DND-41 (cell line): ENCODE measurements around the gene VAV2.

ENCODE experiments used
- ATAC-seq: fragments of 200-7000 bp; cut with Tn5 transposase; 3 replicates; pipeline ENCODE4 v1.9.1; 2021; ENCODE audit warnings: low read depth; ENCODE audit not compliant: insufficient read depth
- DNase-seq: peaks from one replicate; pipeline ENCODE4 v3.0.0-alpha.2; 2020
- H2AFZ ChIP-seq: 2 replicates; pipeline ENCODE4 v1.6.0; 2012; ENCODE audit warnings: low read depth, low read length
- H3K27ac ChIP-seq: 2 replicates; pipeline ENCODE4 v1.5.1; 2012; ENCODE audit warnings: low read length, inconsistent platforms
- H3K27me3 ChIP-seq: fragments of 200-600 bp; sonication (generic); 2 replicates; pipeline ENCODE4 v1.6.0; 2012; ENCODE audit warnings: low read length, mild to moderate bottlenecking, inconsistent platforms; ENCODE audit not compliant: insufficient read depth, poor library complexity
- H3K36me3 ChIP-seq: 2 replicates; pipeline ENCODE4 v1.5.1; 2012; ENCODE audit warnings: low read length, inconsistent platforms; ENCODE audit not compliant: insufficient read depth
- H3K4me1 ChIP-seq: 2 replicates; pipeline ENCODE4 v1.5.1; 2012; ENCODE audit warnings: mild to moderate bottlenecking, low read length; ENCODE audit not compliant: insufficient read depth
- H3K4me2 ChIP-seq: 2 replicates; pipeline ENCODE4 v1.6.0; 2012; ENCODE audit warnings: mild to moderate bottlenecking, moderate library complexity, low read length, inconsistent platforms; ENCODE audit not compliant: insufficient read depth
- H3K4me3 ChIP-seq, 2 experiments: fragments of 200-600 bp in 1 of 2; shearing (Covaris generic) in 1 of 2; 2 replicates each; pipeline ENCODE4 v1.5.1; 2012 to 2016; ENCODE audit warnings: inconsistent platforms in 2 of 2, low read length in 2 of 2, mild to moderate bottlenecking in 2 of 2, low read depth in 1 of 2, moderate library complexity in 1 of 2
- H3K79me2 ChIP-seq: 2 replicates; pipeline ENCODE4 v1.6.0; 2012; ENCODE audit warnings: low read length, inconsistent platforms; ENCODE audit not compliant: insufficient read depth
- H3K9ac ChIP-seq: 2 replicates; pipeline ENCODE4 v1.6.0; 2012; ENCODE audit warnings: low read depth, mild to moderate bottlenecking, inconsistent platforms, low read length, moderate library complexity
- H3K9me3 ChIP-seq: 2 replicates; pipeline ENCODE4 v1.5.1; 2012; ENCODE audit warnings: low read length, moderate library complexity, mild to moderate bottlenecking, inconsistent platforms; ENCODE audit not compliant: insufficient read depth, severe bottlenecking
- H4K20me1 ChIP-seq: 2 replicates; pipeline ENCODE4 v1.6.0; 2012; ENCODE audit warnings: low read length; ENCODE audit not compliant: insufficient read depth
- EZH2 ChIP-seq: IDR thresholded peaks from 3 replicates; pipeline ENCODE4 v1.6.1; 2012; ENCODE audit warnings: borderline replicate concordance, low read depth, mild to moderate bottlenecking, moderate library complexity, low read length, inconsistent platforms; ENCODE audit not compliant: severe bottlenecking
- TF ChIP-seq, protein P1 (sequence below): IDR thresholded peaks from 2 replicates; pipeline ENCODE4 v1.5.1; 2012; ENCODE audit warnings: borderline replicate concordance, low read length, moderate library complexity, mild to moderate bottlenecking; ENCODE audit not compliant: poor library complexity, severe bottlenecking; ENCODE audit errors: extremely low read depth

The VAV2 gene

GRCh38 chr9:133855802-133856521 is 136.2 kb downstream of the VAV2 start:
- no peak overlapping the region for H3K4me2 ChIP-seq
- no peaks in the 10 kb centered on the region for H3K36me3 ChIP-seq
- H2AFZ ChIP-seq = no peak overlapping the region
- no peaks in the 10 kb centered on the region for H3K4me1 ChIP-seq
- no peak overlapping the region for H3K4me3 ChIP-seq
- H3K27ac ChIP-seq = no peak overlapping the region
- no peak for TF ChIP-seq EZH2
- TF ChIP-seq, protein P1, sequence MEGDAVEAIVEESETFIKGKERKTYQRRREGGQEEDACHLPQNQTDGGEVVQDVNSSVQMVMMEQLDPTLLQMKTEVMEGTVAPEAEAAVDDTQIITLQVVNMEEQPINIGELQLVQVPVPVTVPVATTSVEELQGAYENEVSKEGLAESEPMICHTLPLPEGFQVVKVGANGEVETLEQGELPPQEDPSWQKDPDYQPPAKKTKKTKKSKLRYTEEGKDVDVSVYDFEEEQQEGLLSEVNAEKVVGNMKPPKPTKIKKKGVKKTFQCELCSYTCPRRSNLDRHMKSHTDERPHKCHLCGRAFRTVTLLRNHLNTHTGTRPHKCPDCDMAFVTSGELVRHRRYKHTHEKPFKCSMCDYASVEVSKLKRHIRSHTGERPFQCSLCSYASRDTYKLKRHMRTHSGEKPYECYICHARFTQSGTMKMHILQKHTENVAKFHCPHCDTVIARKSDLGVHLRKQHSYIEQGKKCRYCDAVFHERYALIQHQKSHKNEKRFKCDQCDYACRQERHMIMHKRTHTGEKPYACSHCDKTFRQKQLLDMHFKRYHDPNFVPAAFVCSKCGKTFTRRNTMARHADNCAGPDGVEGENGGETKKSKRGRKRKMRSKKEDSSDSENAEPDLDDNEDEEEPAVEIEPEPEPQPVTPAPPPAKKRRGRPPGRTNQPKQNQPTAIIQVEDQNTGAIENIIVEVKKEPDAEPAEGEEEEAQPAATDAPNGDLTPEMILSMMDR = no peak
- no peak for DNase-seq
- H3K79me2 ChIP-seq = no peaks in the 10 kb centered on the region
- peaks cover 5% of the 10 kb centered on the region; the same call in 1 of the 2 replicates for H4K20me1 ChIP-seq
- ATAC-seq = no peak
- no peaks in the 10 kb centered on the region for H3K27me3 ChIP-seq
- H3K9me3 ChIP-seq = no peaks in the 10 kb centered on the region
- H3K9ac ChIP-seq = no peak overlapping the region

DNA sequence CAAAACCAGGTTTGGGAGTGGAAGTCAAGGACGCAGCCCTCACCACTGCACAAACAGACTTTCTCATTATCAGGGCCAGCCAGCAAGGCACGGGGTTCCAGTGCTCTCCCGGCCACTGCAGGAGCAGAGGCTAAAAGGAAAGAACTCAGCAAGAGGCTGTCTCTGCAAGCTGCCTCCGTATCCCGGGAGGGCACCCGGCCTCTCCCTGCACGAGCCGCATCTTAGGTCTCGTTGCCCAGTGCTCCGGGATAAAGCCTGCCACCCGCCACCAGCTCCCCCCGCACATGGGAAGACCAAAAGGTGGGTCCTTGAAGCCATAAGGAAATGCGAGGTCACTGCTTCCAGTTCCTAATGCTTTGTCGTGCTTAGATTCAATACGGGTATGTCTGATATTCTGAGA is 136.8 kb downstream of the VAV2 start:
- Histone ChIP-seq H3K4me1 (no peaks in the 10 kb centered on the region), H3K9ac (no peak overlapping the region), H2AFZ (no peak overlapping the region), H3K27ac (no peak overlapping the region), H4K20me1 (peaks cover 5% of the 10 kb centered on the region; the same call in 1 of the 2 replicates), H3K36me3 (no peaks in the 10 kb centered on the region), H3K4me2 (no peak overlapping the region), H3K27me3 (no peaks in the 10 kb centered on the region), H3K9me3 (no peaks in the 10 kb centered on the region), H3K4me3 (no peak overlapping the region), H3K79me2 (no peaks in the 10 kb centered on the region)
- no peak for DNase-seq
- ATAC-seq = no peak
- TF ChIP-seq, protein P1 = no peak
- no peak for TF ChIP-seq EZH2

DNA sequence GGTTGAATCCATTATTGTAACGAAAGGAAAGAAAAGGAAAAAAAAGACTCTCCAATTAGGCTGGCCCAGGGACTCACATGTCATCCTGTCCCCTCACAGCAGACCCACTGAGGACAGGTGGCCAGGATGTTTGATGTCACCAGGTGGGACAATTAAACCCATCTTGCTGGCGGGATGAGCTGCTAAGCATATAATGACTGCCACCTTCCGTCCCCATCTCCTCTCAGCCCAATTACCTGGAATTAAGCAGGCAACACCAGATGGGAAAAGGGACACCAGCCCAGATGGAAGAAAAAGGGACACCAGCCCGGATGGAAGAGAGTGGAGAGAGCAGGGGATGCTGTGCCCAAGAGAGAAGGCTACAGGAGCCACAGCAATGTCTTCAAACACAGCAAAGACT is 137.4 kb downstream of the VAV2 start:
- H3K36me3 ChIP-seq = no peaks in the 10 kb centered on the region
- no peak overlapping the region for H3K4me2 ChIP-seq
- H3K27me3 ChIP-seq = no peaks in the 10 kb centered on the region
- no peak overlapping the region for H2AFZ ChIP-seq
- H3K4me1 ChIP-seq = no peaks in the 10 kb centered on the region
- H4K20me1 ChIP-seq = peaks cover 5% of the 10 kb centered on the region; the same call in 1 of the 2 replicates
- H3K9ac ChIP-seq = no peak overlapping the region
- ATAC-seq (no peak), DNase-seq (no peak)
- no peaks in the 10 kb centered on the region for H3K9me3 ChIP-seq
- H3K79me2 ChIP-seq = no peaks in the 10 kb centered on the region
- no peak overlapping the region for H3K27ac ChIP-seq
- H3K4me3 ChIP-seq = no peak overlapping the region
- TF ChIP-seq EZH2 = no peak
- TF ChIP-seq, protein P1 = no peak
